Common myeloid progenitor, CD34-positive (primary cell): ENCODE data around the gene GUF1.
"Not testable (repeated sequence)": the region's sequence is repeated elsewhere in the genome, so short reads cannot be mapped to it uniquely, and the experiment has no call there.

Source experiments
- CTCF ChIA-PET: fragments of 350-600 bp; sonication (Branson Sonifier 250); formaldehyde crosslinking; loops from one replicate; lab custom pipeline; 2021; ENCODE audit warnings: antibody characterized with exemption; lab: Charles Lee
- POLR2A ChIA-PET: fragments of 350-600 bp; sonication (Branson Sonifier 250); formaldehyde crosslinking; loops from one replicate; lab custom pipeline; 2021; ENCODE audit warnings: antibody characterized with exemption; lab: Charles Lee
- DNase-seq, 3 donors: peaks; one replicate each; pipeline versions ENCODE4 v3.0.0 to v3.0.0-alpha.2; 2013
- H3K27ac ChIP-seq, 2 experiments: 1 replicate in 1 of 2; 2 replicates in 1 of 2; pipeline ENCODE4 v1.7.0; 2013; ENCODE audit warnings: inconsistent platforms in 2 of 2, low read length in 2 of 2, mild to moderate bottlenecking in 2 of 2, low read depth in 1 of 2, moderate library complexity in 1 of 2; ENCODE audit not compliant: severe bottlenecking in 2 of 2, insufficient read depth in 1 of 2, poor library complexity in 1 of 2
- H3K27me3 ChIP-seq, 5 experiments: replicated peaks in 2 of 5; 1 replicate in 3 of 5; 2 replicates in 2 of 5; pipeline versions ENCODE4 v1.6.1 to v1.7.0; 2013; ENCODE audit warnings: low read length in 4 of 5, mild to moderate bottlenecking in 2 of 5, moderate library complexity in 2 of 5, inconsistent platforms in 1 of 5; ENCODE audit not compliant: insufficient read depth in 5 of 5, control insufficient read depth in 4 of 5
- H3K36me3 ChIP-seq, 4 experiments: 1 replicate in 2 of 4; 2 replicates in 2 of 4; pipeline versions ENCODE4 v1.6.1 to v1.7.0; 2013; ENCODE audit warnings: low read length in 3 of 4, control low read depth in 1 of 4, mild to moderate bottlenecking in 1 of 4; ENCODE audit not compliant: control insufficient read depth in 4 of 4, insufficient read depth in 4 of 4
- H3K4me1 ChIP-seq, 4 experiments: 1 replicate in 3 of 4; 2 replicates in 1 of 4; pipeline versions ENCODE4 v1.6.1 to v1.7.1; 2013; ENCODE audit warnings: low read length in 3 of 4, mild to moderate bottlenecking in 3 of 4, control low read depth in 1 of 4, inconsistent platforms in 1 of 4, moderate library complexity in 1 of 4; ENCODE audit not compliant: control insufficient read depth in 4 of 4, insufficient read depth in 4 of 4; ENCODE audit errors: control extremely low read depth in 1 of 4
- H3K4me3 ChIP-seq, 7 experiments: 1 replicate in 4 of 7; 2 replicates in 3 of 7; pipeline versions ENCODE4 v1.5.1 to v1.7.0; 2013; ENCODE audit warnings: mild to moderate bottlenecking in 7 of 7, low read length in 6 of 7, moderate library complexity in 6 of 7, inconsistent platforms in 2 of 7, low read depth in 2 of 7, control low read depth in 1 of 7; ENCODE audit not compliant: insufficient read depth in 4 of 7, control insufficient read depth in 1 of 7; ENCODE audit errors: extremely low read depth in 1 of 7
- H3K9me3 ChIP-seq, 5 experiments: 1 replicate in 4 of 5; 2 replicates in 1 of 5; pipeline versions ENCODE4 v1.6.1 to v1.7.1; 2013; ENCODE audit warnings: low read length in 4 of 5, mild to moderate bottlenecking in 2 of 5, inconsistent platforms in 1 of 5, low read depth in 1 of 5, moderate library complexity in 1 of 5; ENCODE audit not compliant: control insufficient read depth in 4 of 5, insufficient read depth in 2 of 5; ENCODE audit errors: control extremely low read depth in 1 of 5
- WGBS: methylation state at CpG from one replicate; pipeline ENCODE4 v1.1.5; 2013; ENCODE audit not compliant: insufficient coverage; 5-methylcytosine and 5-hydroxymethylcytosine counted together

GUF1 gene

GRCh38 chr4:44725726-44726037 is 47.5 kb downstream of the GUF1 start:
- peak overlapping the region; percentile 54 to 91 (median 80) for H3K4me3 ChIP-seq
- 0% methylated on average over 7 of the region's 9 CpGs for WGBS
- CTCF ChIA-PET: interaction anchor here (0.9 to 1.5 kb wide), 2 partner anchors 17 to 25 kb away, joined by 3 read pairs; no protein-coding TSS in a partner anchor
- H3K4me1 ChIP-seq: peaks cover 6 to 20% (median 16%) of the 10 kb centered on the region in 4 experiments
- DNase-seq: no peak
- no peaks in the 10 kb centered on the region for H3K27me3 ChIP-seq
- H3K27ac ChIP-seq: peak overlapping the region in 1 of 2 experiments; percentile 69
- H3K9me3 ChIP-seq: peaks cover 0 to 2% (median 0%) of the 10 kb centered on the region in 5 experiments
- POLR2A ChIA-PET: interaction anchor here (0.6 kb wide), 1 partner anchor 100 kb away, joined by 7 read pairs; no protein-coding TSS in a partner anchor
- no peaks in the 10 kb centered on the region for H3K36me3 ChIP-seq

- peak within 1 kb of the TSS in 1 of 2 experiments; percentile 69 for H3K27ac ChIP-seq
- H3K9me3 ChIP-seq: peaks cover 0 to 2% (median 0%) of the 10 kb centered on the region in 5 experiments
- no peaks in the 10 kb centered on the region for H3K27me3 ChIP-seq
- peaks cover 6 to 20% (median 16%) of the 10 kb centered on the region in 4 experiments for H3K4me1 ChIP-seq
- POLR2A ChIA-PET: interaction anchor here (0.6 to 1.4 kb wide), 2 partner anchors 48 to 99 kb away, joined by 7 read pairs; partner anchors contain the start of gene GUF1
- DNase-seq: peak; percentile 78 to 90 (median 90)
- H3K36me3 ChIP-seq: no peaks in the 10 kb centered on the region
- CTCF ChIA-PET: interaction anchor here (0.8 to 1.5 kb wide), 3 partner anchors 12 to 26 kb away, joined by 3 to 5 read pairs (median 3); no protein-coding TSS in a partner anchor
- under 1% methylated on average over 58 of the region's 65 CpGs for WGBS
- H3K4me3 ChIP-seq: peak within 1 kb of the TSS; percentile 54 to 91 (median 80)
These were observed 48.0 kb downstream of the GUF1 start, which contains the start of gene GNPDA2 for GRCh38 chr4:44726038-44726871. GNPDA2 (minus strand) TSS chr4:44726556; CDS start chr4:44722207, 4,349 bp downstream.

GRCh38 chr4:44727471-44727870 is 49.3 kb downstream of the GUF1 start:
- Histone ChIP-seq H3K4me1 (peaks cover 6 to 20% (median 16%) of the 10 kb centered on the region in 4 experiments), H3K27me3 (no peaks in the 10 kb centered on the region), H3K36me3 (no peaks in the 10 kb centered on the region), H3K4me3 (peak overlapping the region in 3 of 7 experiments; percentile 80 to 91 (median 85)), H3K27ac (no peak overlapping the region), H3K9me3 (peaks cover 0 to 2% (median 0%) of the 10 kb centered on the region in 5 experiments)
- 96% methylated on average over 4 of the region's 6 CpGs for WGBS
- CTCF ChIA-PET: no interaction called here
- no peak for DNase-seq
- POLR2A ChIA-PET: no interaction called here

GRCh38 chr4:44728694-44729093 is 50.5 kb downstream of the GUF1 start:
- H3K27ac ChIP-seq, H3K27me3 ChIP-seq, POLR2A ChIA-PET, H3K4me3 ChIP-seq, DNase-seq, H3K36me3 ChIP-seq, H3K9me3 ChIP-seq, CTCF ChIA-PET: not testable (repeated sequence)
- H3K4me1 ChIP-seq: peaks cover 6 to 20% (median 16%) of the 10 kb centered on the region in 4 experiments
- WGBS: 97% methylated on average over 7 of the region's 9 CpGs

GRCh38 chr4:44736900-44737299 is 58.7 kb downstream of the GUF1 start:
- CTCF ChIA-PET: no interaction called here
- 100% methylated on average over 2 of the region's 2 CpGs for WGBS
- Histone ChIP-seq H3K4me3 (no peak overlapping the region), H3K27ac (no peak overlapping the region), H3K27me3 (no peaks in the 10 kb centered on the region), H3K9me3 (no peaks in the 10 kb centered on the region), H3K36me3 (no peaks in the 10 kb centered on the region), H3K4me1 (no peaks in the 10 kb centered on the region)
- peak in 1 of 3 donors; percentile 9 for DNase-seq
- POLR2A ChIA-PET: no interaction called here

GRCh38 chr4:44738615-44739014 is 60.4 kb downstream of the GUF1 start:
- no peak overlapping the region for H3K27ac ChIP-seq
- H3K27me3 ChIP-seq: no peaks in the 10 kb centered on the region
- DNase-seq: peak in 2 of 3 donors; percentile 10 to 15
- no CpG with 5 or more reads among the region's 2 CpGs for WGBS
- POLR2A ChIA-PET: no interaction called here
- H3K36me3 ChIP-seq: no peaks in the 10 kb centered on the region
- CTCF ChIA-PET: interaction anchor here (1.6 kb wide), 1 partner anchor 12 kb away, joined by 5 read pairs; no protein-coding TSS in a partner anchor
- H3K9me3 ChIP-seq: no peaks in the 10 kb centered on the region
- H3K4me1 ChIP-seq: no peaks in the 10 kb centered on the region
- H3K4me3 ChIP-seq: no peak overlapping the region

- no peaks in the 10 kb centered on the region for H3K27me3 ChIP-seq
- no peak for DNase-seq
- H3K27ac ChIP-seq: no peak overlapping the region
- ChIA-PET CTCF (interaction anchor here (1.3 kb wide), 1 partner anchor 9 kb away, joined by 3 read pairs; no protein-coding TSS in a partner anchor), POLR2A (no interaction called here)
- H3K4me1 ChIP-seq: no peaks in the 10 kb centered on the region
- H3K9me3 ChIP-seq: no peaks in the 10 kb centered on the region
- H3K4me3 ChIP-seq: no peak overlapping the region
- 88% methylated on average over 2 of the region's 2 CpGs for WGBS
- no peaks in the 10 kb centered on the region for H3K36me3 ChIP-seq
These were observed 62.0 kb downstream of the GUF1 start for GRCh38 chr4:44740201-44740600.
